Fibroblast of the aortic adventitia (primary cell): ENCODE results near the gene NFIX. TPM values are rescaled to one million over a fixed set of nuclear protein-coding genes. Genes with fewer than 3 reads are reported as not detected.
A peak's percentile ranks its signal among the peaks of the same experiment; 100 is the strongest.

Experiments used
- DNase-seq: peaks from one replicate; pipeline ENCODE4 v3.0.0-alpha.2; 2010; ENCODE audit warnings: low read depth
- H3K4me3 ChIP-seq: 2 replicates; pipeline ENCODE4 v1.5.1; 2011; ENCODE audit warnings: low read depth, mild to moderate bottlenecking, control low read depth, low read length, moderate library complexity
- CTCF ChIP-seq: IDR thresholded peaks from 2 replicates; pipeline ENCODE4 v1.5.1; 2011; ENCODE audit warnings: mild to moderate bottlenecking, low read length, control low read depth, inconsistent platforms; ENCODE audit not compliant: insufficient read depth
- total RNA-seq: library from RNA; depleted of rRNA; stranded (reverse); fragments of >200 nt; gene quantifications from 2 replicates; pipeline ENCODE4 v1.2.3, GENCODE V29; 2012; ENCODE audit warnings: low replicate concordance

NFIX gene
- total RNA-seq, 1 donor = 160 TPM

- no peak for DNase-seq
- peak overlapping the region; percentile 89 for H3K4me3 ChIP-seq
- TF ChIP-seq CTCF = no peak
Observed at GRCh38 chr19:13118424-13119193, 123.3 kb downstream of the NFIX start.

- TF ChIP-seq CTCF = no peak
- no peak for DNase-seq
- H3K4me3 ChIP-seq = peak overlapping the region; percentile 89
Observed at GRCh38 chr19:13119627-13120026, 124.4 kb downstream of the NFIX start.

GRCh38 chr19:13120031-13120430, 124.8 kb downstream of the NFIX start:
- peak overlapping the region; percentile 89 for H3K4me3 ChIP-seq
- no peak for TF ChIP-seq CTCF
- no peak for DNase-seq

GRCh38 chr19:13120817-13121216, 125.5 kb downstream of the NFIX start:
- DNase-seq = peak; percentile 71
- peak overlapping the region; percentile 50 for H3K4me3 ChIP-seq
- TF ChIP-seq CTCF = no peak

- DNase-seq = no peak
- TF ChIP-seq CTCF = no peak
- no peak overlapping the region for H3K4me3 ChIP-seq
Observed at GRCh38 chr19:13121551-13122274, 126.4 kb downstream of the NFIX start.

- no peak overlapping the region for H3K4me3 ChIP-seq
- DNase-seq = no peak
- TF ChIP-seq CTCF = no peak
Observed at GRCh38 chr19:13122275-13122878, 127.1 kb downstream of the NFIX start.
